Measurements from ENCODE around the gene ATAD3B.
"Not testable (repeated sequence)": the region's sequence is repeated elsewhere in the genome, so short reads cannot be mapped to it uniquely, and the experiment has no call there.

The ATAD3B gene

GRCh38 chr1:1514376-1514775 lies 42.8 kb downstream of the ATAD3B start:
- DNase-seq = not testable (repeated sequence)

GRCh38 chr1:1516923-1517322 lies 45.4 kb downstream of the ATAD3B start:
- not testable (repeated sequence) for DNase-seq

- no peak for DNase-seq
Measured at GRCh38 chr1:1517973-1518620, 46.5 kb downstream of the ATAD3B start.

- not testable (repeated sequence) for DNase-seq
Measured at GRCh38 chr1:1518621-1519007, 47.0 kb downstream of the ATAD3B start.

- not testable (repeated sequence) for DNase-seq
Measured at GRCh38 chr1:1519805-1520505, 48.4 kb downstream of the ATAD3B start.

GRCh38 chr1:1521331-1521730 lies 49.8 kb downstream of the ATAD3B start:
- no peak for DNase-seq

- DNase-seq = not testable (repeated sequence)
Measured at GRCh38 chr1:1522536-1522935, 51.0 kb downstream of the ATAD3B start.

- DNase-seq = not testable (repeated sequence)
Measured at GRCh38 chr1:1523226-1523625, 51.7 kb downstream of the ATAD3B start.

- not testable (repeated sequence) for DNase-seq
Measured at GRCh38 chr1:1523651-1524050, 52.1 kb downstream of the ATAD3B start.

- DNase-seq = not testable (repeated sequence)
Measured at GRCh38 chr1:1524750-1525383, 53.3 kb downstream of the ATAD3B start.

GRCh38 chr1:1526476-1526875 lies 54.9 kb downstream of the ATAD3B start:
- not testable (repeated sequence) for DNase-seq

- DNase-seq = no peak
Measured at GRCh38 chr1:1527092-1527816, 55.7 kb downstream of the ATAD3B start.

- DNase-seq = no peak
Measured at GRCh38 chr1:1528301-1529267, 57.0 kb downstream of the ATAD3B start.

GRCh38 chr1:1529321-1529720 lies 57.8 kb downstream of the ATAD3B start:
- DNase-seq = no peak

- DNase-seq = no peak
Measured at GRCh38 chr1:1529936-1530335, 58.4 kb downstream of the ATAD3B start.

GRCh38 chr1:1531947-1532346 lies 60.4 kb downstream of the ATAD3B start:
- no peak for DNase-seq

- DNase-seq = not testable (repeated sequence)
Measured at GRCh38 chr1:1533176-1533893, 61.8 kb downstream of the ATAD3B start.

GRCh38 chr1:1533894-1534291 lies 62.3 kb downstream of the ATAD3B start:
- not testable (repeated sequence) for DNase-seq

GRCh38 chr1:1534401-1535154 lies 63.0 kb downstream of the ATAD3B start:
- DNase-seq = no peak

GRCh38 chr1:1535201-1536018 lies 63.8 kb downstream of the ATAD3B start:
- no peak for DNase-seq
